CD8-positive, alpha-beta memory T cell (primary cell): ENCODE measurements around the gene EDC3. TPM values are rescaled to one million over a fixed set of nuclear protein-coding genes. Genes with fewer than 3 reads are reported as not detected.
"Not testable (repeated sequence)": the region's sequence is repeated elsewhere in the genome, so short reads cannot be mapped to it uniquely, and the experiment has no call there.

ENCODE experiments used
- CTCF ChIA-PET: fragments of 350-600 bp; sonication (Branson Sonifier 250); formaldehyde crosslinking; loops from one replicate; lab custom pipeline; 2021; ENCODE audit warnings: antibody characterized with exemption; lab: Charles Lee
- POLR2A ChIA-PET: fragments of 350-600 bp; sonication (Branson Sonifier 250); formaldehyde crosslinking; loops from one replicate; lab custom pipeline; 2021; ENCODE audit warnings: antibody characterized with exemption; lab: Charles Lee
- DNase-seq, 5 donors: peaks; one replicate each; pipeline versions ENCODE4 v3.0.0 to v3.0.0-alpha.2; 2020 to 2022; ENCODE audit warnings: mixed read lengths in 1 of 5
- H3K27ac ChIP-seq: one replicate; pipeline ENCODE4 v1.7.0; 2013; ENCODE audit warnings: low read depth, mild to moderate bottlenecking, low read length, moderate library complexity
- H3K27me3 ChIP-seq: 2 replicates; pipeline ENCODE4 v1.7.0; 2013; ENCODE audit warnings: low read length, mild to moderate bottlenecking; ENCODE audit not compliant: insufficient read depth, poor library complexity, severe bottlenecking
- H3K36me3 ChIP-seq: 2 replicates; pipeline ENCODE4 v1.7.0; 2013; ENCODE audit warnings: mild to moderate bottlenecking, low read length, moderate library complexity; ENCODE audit not compliant: insufficient read depth
- H3K4me1 ChIP-seq: 2 replicates; pipeline ENCODE4 v1.7.0; 2013; ENCODE audit warnings: mild to moderate bottlenecking, low read length, moderate library complexity; ENCODE audit not compliant: insufficient read depth
- H3K4me3 ChIP-seq: 2 replicates; pipeline ENCODE4 v1.7.0; 2013; ENCODE audit warnings: mild to moderate bottlenecking, low read length
- H3K9me3 ChIP-seq: 2 replicates; pipeline ENCODE4 v1.7.0; 2013; ENCODE audit warnings: mild to moderate bottlenecking, low read length
- H3K27ac Mint-ChIP-seq, 8 donors: one replicate each; pipeline ENCODE4 v1.8.0; 2020 to 2021; ENCODE audit warnings: mixed read lengths in 8 of 8, mild to moderate bottlenecking in 6 of 8, inconsistent platforms in 3 of 8, moderate library complexity in 3 of 8
- H3K27me3 Mint-ChIP-seq, 2 donors: one replicate each; pipeline ENCODE4 v1.8.0; 2020 to 2021; ENCODE audit warnings: mixed read lengths in 2 of 2, mild to moderate bottlenecking in 1 of 2, moderate library complexity in 1 of 2
- H3K36me3 Mint-ChIP-seq, 3 donors: one replicate each; pipeline ENCODE4 v1.8.0; 2020 to 2021; ENCODE audit warnings: mixed read lengths in 3 of 3, inconsistent platforms in 1 of 3, mild to moderate bottlenecking in 1 of 3
- H3K4me1 Mint-ChIP-seq, 3 donors: one replicate each; pipeline ENCODE4 v1.8.0; 2020 to 2021; ENCODE audit warnings: mixed read lengths in 3 of 3, inconsistent platforms in 1 of 3, mild to moderate bottlenecking in 1 of 3
- H3K4me3 Mint-ChIP-seq, 7 donors: one replicate each; pipeline ENCODE4 v1.8.0; 2020 to 2021; ENCODE audit warnings: mixed read lengths in 7 of 7, mild to moderate bottlenecking in 6 of 7, moderate library complexity in 4 of 7, inconsistent platforms in 2 of 7
- H3K9me3 Mint-ChIP-seq, 5 donors: one replicate each; pipeline ENCODE4 v1.8.0; 2020 to 2022; ENCODE audit warnings: mixed read lengths in 5 of 5, mild to moderate bottlenecking in 3 of 5, moderate library complexity in 2 of 5, inconsistent platforms in 1 of 5
- polyA plus RNA-seq: library from polyadenylated mRNA; unstranded; fragments of 300-500 nt; fragmentation: Illumina TruSeq; gene quantifications from one replicate; pipeline ENCODE4 v1.2.3, GENCODE V29; 2021
- total RNA-seq, 2 experiments: library from RNA; stranded (reverse); gene quantifications; one replicate each; pipeline ENCODE4 v1.2.3, GENCODE V29; 2021

EDC3 gene
- total and polyA plus RNA-seq, 3 experiments from 2014 or later = 29.9 to 52.0 (median 50.9) TPM

- H3K9me3 Mint-ChIP-seq = no peaks in the 10 kb centered on the region
Observed at GRCh38 chr15:74669627-74670026, 26.2 kb downstream of the EDC3 start.

GRCh38 chr15:74667975-74668374 is 27.8 kb downstream of the EDC3 start:
- no peak for DNase-seq
- H3K4me3 ChIP-seq = no peak overlapping the region
- ChIA-PET CTCF (no interaction called here), POLR2A (no interaction called here)
- no peaks in the 10 kb centered on the region for H3K9me3 Mint-ChIP-seq
- H3K27ac Mint-ChIP-seq = peak overlapping the region in 3 of 8 donors; percentile 5 to 41 (median 29)
- no peak overlapping the region for H3K27ac ChIP-seq
- no peaks in the 10 kb centered on the region for H3K4me1 ChIP-seq
- peaks cover 0 to 57% (median 20%) of the 10 kb centered on the region in 3 donors for H3K36me3 Mint-ChIP-seq
- no peak overlapping the region for H3K4me3 Mint-ChIP-seq
- H3K9me3 ChIP-seq = no peaks in the 10 kb centered on the region
- peaks cover 7 to 35% (median 29%) of the 10 kb centered on the region in 3 donors for H3K4me1 Mint-ChIP-seq
- H3K36me3 ChIP-seq = peaks cover 19% of the 10 kb centered on the region
- no peaks in the 10 kb centered on the region for H3K27me3 ChIP-seq
- no peaks in the 10 kb centered on the region for H3K27me3 Mint-ChIP-seq

More at GRCh38 chr15:74669627-74670026, 26.2 kb downstream of the EDC3 start:
- POLR2A ChIA-PET = no interaction called here
- no peaks in the 10 kb centered on the region for H3K9me3 ChIP-seq
- no peaks in the 10 kb centered on the region for H3K27me3 ChIP-seq
- Mint-ChIP-seq H3K4me3 (no peak overlapping the region), H3K36me3 (peaks cover 4 to 67% (median 28%) of the 10 kb centered on the region in 3 donors), H3K4me1 (peaks cover 8 to 29% (median 18%) of the 10 kb centered on the region in 3 donors), H3K27ac (no peak overlapping the region), H3K27me3 (no peaks in the 10 kb centered on the region)
- DNase-seq = no peak
- CTCF ChIA-PET = no interaction called here
- no peak overlapping the region for H3K27ac ChIP-seq
- H3K4me3 ChIP-seq = no peak overlapping the region
- H3K36me3 ChIP-seq = peaks cover 32% of the 10 kb centered on the region
- H3K4me1 ChIP-seq = no peaks in the 10 kb centered on the region

- Histone ChIP-seq H3K27ac (no peak overlapping the region), H3K27me3 (no peaks in the 10 kb centered on the region), H3K4me1 (no peaks in the 10 kb centered on the region), H3K36me3 (no peaks in the 10 kb centered on the region), H3K4me3 (no peak overlapping the region), H3K9me3 (no peaks in the 10 kb centered on the region)
- no peaks in the 10 kb centered on the region for H3K27me3 Mint-ChIP-seq
- POLR2A ChIA-PET = no interaction called here
- peaks cover 0 to 40% (median 7%) of the 10 kb centered on the region in 3 donors for H3K36me3 Mint-ChIP-seq
- no peak for DNase-seq
- H3K27ac Mint-ChIP-seq = peak overlapping the region in 5 of 8 donors; percentile 17 to 80 (median 74)
- H3K4me1 Mint-ChIP-seq = peaks cover 16 to 43% (median 39%) of the 10 kb centered on the region in 3 donors
- CTCF ChIA-PET = no interaction called here
- no peak overlapping the region for H3K4me3 Mint-ChIP-seq
- no peaks in the 10 kb centered on the region for H3K9me3 Mint-ChIP-seq
Observed at GRCh38 chr15:74664670-74665069, 31.2 kb downstream of the EDC3 start.

GRCh38 chr15:74664028-74664616 is 31.7 kb downstream of the EDC3 start:
- no peak overlapping the region for H3K4me3 Mint-ChIP-seq
- Histone ChIP-seq H3K4me3 (no peak overlapping the region), H3K27ac (no peak overlapping the region), H3K27me3 (no peaks in the 10 kb centered on the region), H3K9me3 (no peaks in the 10 kb centered on the region), H3K36me3 (no peaks in the 10 kb centered on the region), H3K4me1 (no peaks in the 10 kb centered on the region)
- no peaks in the 10 kb centered on the region for H3K9me3 Mint-ChIP-seq
- H3K27me3 Mint-ChIP-seq = no peaks in the 10 kb centered on the region
- H3K36me3 Mint-ChIP-seq = peaks cover 0 to 38% (median 6%) of the 10 kb centered on the region in 3 donors
- POLR2A ChIA-PET = no interaction called here
- no peak for DNase-seq
- CTCF ChIA-PET = interaction anchor here (1.0 kb wide), 1 partner anchor 10 kb away, joined by 3 read pairs; no protein-coding TSS in a partner anchor
- peak overlapping the region in 4 of 8 donors; percentile 1 to 79 (median 61) for H3K27ac Mint-ChIP-seq
- peaks cover 16 to 43% (median 39%) of the 10 kb centered on the region in 3 donors for H3K4me1 Mint-ChIP-seq

GRCh38 chr15:74663303-74664027 is 32.4 kb downstream of the EDC3 start:
- H3K36me3 Mint-ChIP-seq = peaks cover 0 to 34% (median 5%) of the 10 kb centered on the region in 3 donors
- POLR2A ChIA-PET = no interaction called here
- peak overlapping the region in 1 of 8 donors; percentile 1 for H3K27ac Mint-ChIP-seq

GRCh38 chr15:74662064-74662860 is 33.6 kb downstream of the EDC3 start:
- no peak overlapping the region for H3K4me3 ChIP-seq
- Mint-ChIP-seq H3K36me3 (peaks cover 0 to 25% (median 1%) of the 10 kb centered on the region in 3 donors), H3K4me3 (peak overlapping the region in 1 of 7 donors; percentile 5), H3K9me3 (no peaks in the 10 kb centered on the region), H3K4me1 (peaks cover 20 to 54% (median 45%) of the 10 kb centered on the region in 3 donors), H3K27ac (no peak overlapping the region), H3K27me3 (no peaks in the 10 kb centered on the region)
- no peaks in the 10 kb centered on the region for H3K36me3 ChIP-seq
- ChIA-PET POLR2A (no interaction called here), CTCF (interaction anchor here (1.0 kb wide), 1 partner anchor 27 kb away, joined by 3 read pairs; no protein-coding TSS in a partner anchor)
- H3K27ac ChIP-seq = no peak overlapping the region
- H3K9me3 ChIP-seq = no peaks in the 10 kb centered on the region
- DNase-seq = no peak
- no peaks in the 10 kb centered on the region for H3K4me1 ChIP-seq
- no peaks in the 10 kb centered on the region for H3K27me3 ChIP-seq

More at GRCh38 chr15:74663303-74664027, 32.4 kb downstream of the EDC3 start:
- CTCF ChIA-PET = interaction anchor here (0.6 to 1.0 kb wide), 3 partner anchors 11 to 207 kb away, joined by 3 read pairs; no protein-coding TSS in a partner anchor
- DNase-seq = no peak
- Histone ChIP-seq H3K4me3 (no peak overlapping the region), H3K27me3 (no peaks in the 10 kb centered on the region), H3K9me3 (no peaks in the 10 kb centered on the region), H3K27ac (no peak overlapping the region), H3K36me3 (no peaks in the 10 kb centered on the region), H3K4me1 (no peaks in the 10 kb centered on the region)
- no peak overlapping the region for H3K4me3 Mint-ChIP-seq
- H3K27me3 Mint-ChIP-seq = no peaks in the 10 kb centered on the region
- H3K4me1 Mint-ChIP-seq = peaks cover 15 to 42% (median 42%) of the 10 kb centered on the region in 3 donors
- no peaks in the 10 kb centered on the region for H3K9me3 Mint-ChIP-seq

GRCh38 chr15:74661280-74661679 is 34.5 kb downstream of the EDC3 start:
- Mint-ChIP-seq H3K36me3 (peaks cover 0 to 18% (median 0%) of the 10 kb centered on the region in 3 donors), H3K4me1 (peaks cover 20 to 55% (median 41%) of the 10 kb centered on the region in 3 donors)
- DNase-seq, POLR2A ChIA-PET, H3K9me3 ChIP-seq, H3K27ac ChIP-seq, H3K4me3 Mint-ChIP-seq, H3K36me3 ChIP-seq, H3K4me3 ChIP-seq, H3K27me3 Mint-ChIP-seq, H3K27me3 ChIP-seq, CTCF ChIA-PET, H3K9me3 Mint-ChIP-seq, H3K27ac Mint-ChIP-seq, H3K4me1 ChIP-seq: not testable (repeated sequence)
